Measurements from ENCODE around the gene PLIN5. TPM values are rescaled to one million over a fixed set of nuclear protein-coding genes. Genes with fewer than 3 reads are reported as not detected.

Gene PLIN5
- total RNA-seq, 1 experiment from 2014 or later: 3.9 TPM

DNA sequence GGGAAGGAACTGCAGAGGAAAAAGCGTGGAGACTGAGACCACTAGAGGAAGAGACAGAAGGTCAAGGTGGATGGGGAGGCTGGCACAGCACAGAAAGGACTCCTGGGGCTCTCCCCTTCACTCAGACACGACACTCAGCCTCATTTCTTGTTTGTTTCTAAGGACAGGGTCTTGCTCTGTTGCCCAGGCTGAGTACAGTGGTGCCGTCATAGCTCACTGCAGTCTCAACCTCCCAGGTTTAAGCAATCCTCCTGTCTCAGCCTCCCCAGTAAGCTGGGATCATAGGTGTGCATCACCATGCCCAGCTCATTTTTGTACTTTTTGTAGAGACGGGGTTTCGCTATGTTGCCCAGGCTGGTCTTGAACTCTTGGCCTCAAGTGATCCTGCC is 35.9 kb upstream of the PLIN5 start:
- no peak overlapping the region; a peak in 1 of 5 replicates for H3K4me3 Mint-ChIP-seq
- Histone ChIP-seq H3K27me3 (ENCODE audit: insufficient read depth, low read length) (no peaks in the 10 kb centered on the region), H2BK5ac (ENCODE audit: insufficient read length, low read length) (no peak overlapping the region), H3K4ac (ENCODE audit: low read depth, low read length) (no peak overlapping the region), H4K5ac (ENCODE audit: insufficient read length, low read depth, low read length) (no peak overlapping the region), H3K79me1 (ENCODE audit: insufficient read depth, low read depth, low read length, poor library complexity, severe bottlenecking) (peaks cover 3% of the 10 kb centered on the region), H3K56ac (ENCODE audit: insufficient read length, low read depth, low read length) (no peak overlapping the region), H3K9me3 (ENCODE audit: control insufficient read depth, low read depth, low read length) (no peaks in the 10 kb centered on the region), H2BK15ac (ENCODE audit: low read depth, low read length) (no peak overlapping the region), H3K18ac (ENCODE audit: insufficient read length, low read depth, low read length) (no peak overlapping the region), H3T11ph (ENCODE audit: low read length) (no peak overlapping the region), H3K4me2 (ENCODE audit: insufficient read depth, insufficient read length, low read length) (no peak overlapping the region), H2BK20ac (ENCODE audit: low read depth, low read length, poor library complexity, severe bottlenecking) (no peak overlapping the region), H2BK120ac (ENCODE audit: low read depth, low read length, poor library complexity, severe bottlenecking) (no peak overlapping the region), H2AK5ac (ENCODE audit: insufficient read length, low read length) (no peak overlapping the region), H3K4me1 (ENCODE audit: insufficient read depth, low read length) (peaks cover 4% of the 10 kb centered on the region; the same call in 1 of the 2 replicates), H2AFZ (ENCODE audit: low read length) (no peak overlapping the region), H4K91ac (ENCODE audit: insufficient read length, low read depth, low read length) (no peak overlapping the region), H3K23ac (ENCODE audit: insufficient read length, low read depth, low read length) (no peak overlapping the region), H3K79me2 (ENCODE audit: insufficient read depth, low read length) (no peaks in the 10 kb centered on the region), H4K8ac (replicated peaks; ENCODE audit: insufficient read length, low read depth, low read length) (no peak overlapping the region), H4K20me1 (ENCODE audit: control insufficient read depth, insufficient read depth, insufficient read length) (no peaks in the 10 kb centered on the region), H3K14ac (ENCODE audit: insufficient read depth, low read length) (no peak overlapping the region), H3K27ac (ENCODE audit: insufficient read length, low read depth, low read length) (no peak overlapping the region), H3K23me2 (ENCODE audit: insufficient read length, low read depth, low read length, poor library complexity, severe bottlenecking) (no peaks in the 10 kb centered on the region), H3K9ac (ENCODE audit: extremely low read depth, insufficient read length, low read length) (no peak overlapping the region), H2BK12ac (ENCODE audit: insufficient read length, low read depth, low read length) (no peak overlapping the region)
- H3K27ac Mint-ChIP-seq: no peak overlapping the region
- no peaks in the 10 kb centered on the region; a peak in 1 of 7 replicates for H3K36me3 Mint-ChIP-seq (ENCODE audit: insufficient read depth in 1 of 3, low read depth in 3 of 3)
- DNase-seq: no peak
- no peaks in the 10 kb centered on the region for H3K9me3 Mint-ChIP-seq
- H3K4me1 Mint-ChIP-seq: peaks cover 14 to 25% of the 10 kb centered on the region in 2 experiments
- TF ChIP-seq, protein P1, sequence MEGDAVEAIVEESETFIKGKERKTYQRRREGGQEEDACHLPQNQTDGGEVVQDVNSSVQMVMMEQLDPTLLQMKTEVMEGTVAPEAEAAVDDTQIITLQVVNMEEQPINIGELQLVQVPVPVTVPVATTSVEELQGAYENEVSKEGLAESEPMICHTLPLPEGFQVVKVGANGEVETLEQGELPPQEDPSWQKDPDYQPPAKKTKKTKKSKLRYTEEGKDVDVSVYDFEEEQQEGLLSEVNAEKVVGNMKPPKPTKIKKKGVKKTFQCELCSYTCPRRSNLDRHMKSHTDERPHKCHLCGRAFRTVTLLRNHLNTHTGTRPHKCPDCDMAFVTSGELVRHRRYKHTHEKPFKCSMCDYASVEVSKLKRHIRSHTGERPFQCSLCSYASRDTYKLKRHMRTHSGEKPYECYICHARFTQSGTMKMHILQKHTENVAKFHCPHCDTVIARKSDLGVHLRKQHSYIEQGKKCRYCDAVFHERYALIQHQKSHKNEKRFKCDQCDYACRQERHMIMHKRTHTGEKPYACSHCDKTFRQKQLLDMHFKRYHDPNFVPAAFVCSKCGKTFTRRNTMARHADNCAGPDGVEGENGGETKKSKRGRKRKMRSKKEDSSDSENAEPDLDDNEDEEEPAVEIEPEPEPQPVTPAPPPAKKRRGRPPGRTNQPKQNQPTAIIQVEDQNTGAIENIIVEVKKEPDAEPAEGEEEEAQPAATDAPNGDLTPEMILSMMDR (conservative IDR thresholded peaks at IDR 0.05): no peak
- no CpG with 5 or more reads among the region's 5 CpGs for WGBS (ENCODE audit: extremely low coverage, insufficient read length, low lambda C conversion rate)
- peaks cover 3% of the 10 kb centered on the region; the same call in 1 of the 2 replicates for H3K27me3 Mint-ChIP-seq (ENCODE audit: low read depth)
